Vagina (tissue), 2 donors: ENCODE measurements around the gene USP32.

Experiments
- POLR2AphosphoS5 ChIP-seq, 2 donors: sonication (generic); formaldehyde crosslinking; IDR thresholded peaks; one replicate each; pipeline ENCODE4 v1.9.0; 2017; ENCODE audit warnings: antibody characterized with exemption in 2 of 2, mild to moderate bottlenecking in 2 of 2, low read depth in 1 of 2; ENCODE audit not compliant: insufficient read depth in 1 of 2
- TF ChIP-seq, protein P1 (sequence below), 3 experiments: fragments of 450-650 bp in 2 of 3; fragments of 200-600 bp in 1 of 3; sonication (generic) in 1 of 3; IDR thresholded peaks; one replicate each; pipeline ENCODE4 v1.5.1; 2017 to 2019; ENCODE audit warnings: antibody characterized with exemption in 3 of 3, mild to moderate bottlenecking in 2 of 3, moderate library complexity in 2 of 3

DNA sequence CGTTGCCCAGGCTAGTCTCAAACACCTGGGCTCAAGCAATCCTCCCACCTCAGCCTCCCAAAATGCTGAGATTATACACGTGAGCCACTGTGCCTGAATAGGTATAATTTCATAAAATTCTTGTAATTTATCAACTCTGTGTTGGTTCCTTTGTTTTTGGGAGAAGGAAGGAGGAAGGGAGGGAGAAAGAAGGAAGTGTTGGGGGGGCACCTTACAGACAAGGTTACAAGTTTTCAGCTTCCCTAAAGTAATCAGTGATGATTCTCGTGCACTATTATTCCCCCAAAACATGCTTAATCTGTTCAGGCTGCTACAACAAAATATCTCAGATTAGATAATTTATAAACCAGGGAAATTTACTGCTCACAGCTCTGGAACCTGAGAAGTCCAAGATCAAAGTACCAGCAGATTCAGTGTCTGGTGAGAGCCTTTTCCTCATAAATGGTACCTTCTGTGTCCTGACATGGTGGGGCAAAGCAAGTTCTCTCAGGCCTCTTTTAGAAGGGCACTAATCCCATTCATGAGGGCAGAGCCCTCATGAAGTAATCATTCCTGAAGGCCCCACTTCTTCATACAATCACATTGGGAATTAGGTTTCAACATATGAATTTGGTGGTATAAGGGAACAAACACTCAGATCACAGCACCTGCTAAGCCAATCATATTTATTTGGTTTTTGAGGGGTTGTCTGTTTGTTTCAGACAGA, 28.1 kb downstream of the USP32 start:
- TF ChIP-seq, protein P1, sequence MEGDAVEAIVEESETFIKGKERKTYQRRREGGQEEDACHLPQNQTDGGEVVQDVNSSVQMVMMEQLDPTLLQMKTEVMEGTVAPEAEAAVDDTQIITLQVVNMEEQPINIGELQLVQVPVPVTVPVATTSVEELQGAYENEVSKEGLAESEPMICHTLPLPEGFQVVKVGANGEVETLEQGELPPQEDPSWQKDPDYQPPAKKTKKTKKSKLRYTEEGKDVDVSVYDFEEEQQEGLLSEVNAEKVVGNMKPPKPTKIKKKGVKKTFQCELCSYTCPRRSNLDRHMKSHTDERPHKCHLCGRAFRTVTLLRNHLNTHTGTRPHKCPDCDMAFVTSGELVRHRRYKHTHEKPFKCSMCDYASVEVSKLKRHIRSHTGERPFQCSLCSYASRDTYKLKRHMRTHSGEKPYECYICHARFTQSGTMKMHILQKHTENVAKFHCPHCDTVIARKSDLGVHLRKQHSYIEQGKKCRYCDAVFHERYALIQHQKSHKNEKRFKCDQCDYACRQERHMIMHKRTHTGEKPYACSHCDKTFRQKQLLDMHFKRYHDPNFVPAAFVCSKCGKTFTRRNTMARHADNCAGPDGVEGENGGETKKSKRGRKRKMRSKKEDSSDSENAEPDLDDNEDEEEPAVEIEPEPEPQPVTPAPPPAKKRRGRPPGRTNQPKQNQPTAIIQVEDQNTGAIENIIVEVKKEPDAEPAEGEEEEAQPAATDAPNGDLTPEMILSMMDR (IDR thresholded peaks at IDR 0.05): no peak
- no peak for TF ChIP-seq POLR2AphosphoS5 (IDR thresholded peaks at IDR 0.05; ENCODE audit: insufficient read depth in 1 of 2, low read depth in 1 of 2)
